Epithelial cell of esophagus (primary cell): Measurements from ENCODE around the gene TIMM17B.
A peak's percentile ranks its signal among the peaks of the same experiment; 100 is the strongest.

ENCODE experiments used
- DNase-seq: peaks from one replicate; pipeline ENCODE4 v3.0.0; 2010; ENCODE audit warnings: low read depth
- H3K4me3 ChIP-seq: 2 replicates; pipeline ENCODE4 v1.5.1; 2011; ENCODE audit warnings: mild to moderate bottlenecking, low read length, control low read depth
- CTCF ChIP-seq: IDR thresholded peaks from 2 replicates; pipeline ENCODE4 v1.5.1; 2011; ENCODE audit warnings: low read depth, mild to moderate bottlenecking, low read length, control low read depth, inconsistent platforms; ENCODE audit not compliant: insufficient read depth; ENCODE audit errors: missing control alignments

The TIMM17B gene

GRCh38 chrX:48918301-48918642, 20.7 kb upstream of the TIMM17B start:
- H3K4me3 ChIP-seq = peak overlapping the region; percentile 61
- DNase-seq = no peak
- TF ChIP-seq CTCF = no peak

GRCh38 chrX:48917139-48918001, 19.8 kb upstream of the TIMM17B start:
- TF ChIP-seq CTCF = peak; percentile 82
- peak; percentile 87 for DNase-seq
- peak overlapping the region; percentile 61 for H3K4me3 ChIP-seq

DNA sequence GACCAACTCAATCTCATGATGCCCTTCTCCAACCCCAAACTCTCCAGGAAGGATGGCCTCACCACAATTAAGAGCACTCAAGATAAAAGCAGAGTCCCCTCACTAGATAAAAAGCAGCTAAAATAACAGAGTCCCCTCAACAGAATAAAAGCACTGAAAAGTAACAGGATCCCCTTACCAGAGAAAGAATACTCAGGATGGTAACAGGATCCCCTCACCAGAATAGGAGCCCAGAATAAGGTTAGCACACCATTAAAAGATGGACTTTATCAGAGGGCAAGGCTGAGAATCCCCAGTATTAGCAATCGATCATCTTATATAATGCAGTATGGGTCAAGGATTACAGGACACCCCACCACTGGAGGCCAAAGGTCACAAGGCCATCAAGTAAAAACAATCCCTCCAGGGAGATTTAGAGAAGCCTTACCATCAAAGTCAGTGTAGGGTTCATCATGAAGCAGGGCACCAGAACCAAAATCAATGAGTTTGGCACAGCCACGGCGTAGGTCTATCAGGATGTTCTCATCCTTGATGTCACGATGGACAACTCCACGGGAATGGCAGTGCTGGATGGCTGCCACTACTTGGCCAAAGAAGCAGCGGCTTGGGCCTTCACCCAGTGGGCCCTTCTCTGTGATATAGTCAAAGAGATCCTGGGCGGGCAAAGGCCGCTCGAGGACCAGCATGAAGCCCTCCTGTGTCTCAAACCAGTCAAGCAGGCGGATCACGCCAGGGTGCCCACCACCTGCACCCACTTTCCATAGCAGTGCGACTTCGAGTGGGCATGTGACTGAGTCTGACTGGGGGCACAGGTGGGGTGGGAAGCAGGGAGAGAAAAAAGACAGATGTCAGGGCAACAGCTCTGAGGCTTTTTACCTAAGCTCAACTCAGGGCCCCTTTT, 17.3 kb upstream of the TIMM17B start:
- no peak overlapping the region for H3K4me3 ChIP-seq
- DNase-seq = no peak
- TF ChIP-seq CTCF = no peak

- no peak for TF ChIP-seq CTCF
- no peak overlapping the region for H3K4me3 ChIP-seq
- DNase-seq = no peak
Measured at GRCh38 chrX:48913605-48914366, 16.2 kb upstream of the TIMM17B start.

GRCh38 chrX:48911412-48912182, 14.0 kb upstream of the TIMM17B start, which contains the start of gene SLC35A2:
TSS of gene SLC35A2 (minus strand) at chrX:48911646. CDS start at chrX:48911636, 10 bp downstream.
- TF ChIP-seq CTCF = no peak
- DNase-seq = peak; percentile 87
- peak within 1 kb of the TSS; percentile 83 for H3K4me3 ChIP-seq

DNA sequence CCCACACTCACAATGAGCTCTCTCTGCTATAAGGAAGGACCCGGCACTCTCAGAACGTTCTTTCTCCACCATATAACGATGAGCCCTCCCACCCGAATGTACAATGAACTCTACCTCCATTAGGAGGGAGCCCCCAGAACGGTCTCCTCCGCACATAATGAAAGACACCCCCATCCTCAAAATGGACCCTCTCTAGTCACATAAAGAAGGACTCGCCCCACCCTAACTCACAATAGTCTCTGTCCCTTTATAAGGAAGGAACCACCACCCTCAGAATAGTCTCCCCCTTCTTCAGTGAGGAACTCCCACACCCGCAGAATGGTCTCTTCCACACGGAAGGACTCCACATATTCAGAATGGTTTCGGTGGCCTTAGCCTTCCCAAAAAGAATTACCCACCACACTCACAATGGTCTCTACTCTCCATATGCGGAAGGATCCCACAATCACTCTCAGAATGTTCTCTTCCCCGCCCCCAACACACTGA, 13.4 kb upstream of the TIMM17B start:
- TF ChIP-seq CTCF = no peak
- peak overlapping the region; percentile 83 for H3K4me3 ChIP-seq
- peak; percentile 25 for DNase-seq
